NCI-H1417 treated with DMSO at 0.1 percent for 48 hours (cell line): Measurements from ENCODE around the gene EPM2A.

Source experiments
- DNase-seq: peaks from one replicate; lab custom pipeline; 2025; lab: John Stamatoyannopoulos, UW

Gene EPM2A

GRCh38 chr6:145673504-145673903 lies 61.8 kb downstream of the EPM2A start:
- no peak for DNase-seq

GRCh38 chr6:145670311-145670710 lies 65.0 kb downstream of the EPM2A start:
- DNase-seq, result no peak

GRCh38 chr6:145669627-145670034 lies 65.7 kb downstream of the EPM2A start:
- DNase-seq, result no peak

GRCh38 chr6:145668844-145669243 lies 66.5 kb downstream of the EPM2A start:
- no peak for DNase-seq

- no peak for DNase-seq
Observed at GRCh38 chr6:145660676-145661075, 74.6 kb downstream of the EPM2A start.

- DNase-seq, result no peak
Observed at GRCh38 chr6:145656128-145656527, 79.2 kb downstream of the EPM2A start.

GRCh38 chr6:145652572-145652971 lies 82.7 kb downstream of the EPM2A start:
- no peak for DNase-seq

- DNase-seq, result no peak
Observed at GRCh38 chr6:145651988-145652387, 83.3 kb downstream of the EPM2A start.

GRCh38 chr6:145648149-145648548 lies 87.2 kb downstream of the EPM2A start:
- no peak for DNase-seq

- DNase-seq, result no peak
Observed at GRCh38 chr6:145647602-145648001, 87.7 kb downstream of the EPM2A start.

GRCh38 chr6:145643760-145644159 lies 91.6 kb downstream of the EPM2A start:
- DNase-seq, result no peak

- no peak for DNase-seq
Observed at GRCh38 chr6:145633981-145634627, 101.2 kb downstream of the EPM2A start.

GRCh38 chr6:145632971-145633370 lies 102.3 kb downstream of the EPM2A start:
- no peak for DNase-seq

GRCh38 chr6:145631374-145631773 lies 103.9 kb downstream of the EPM2A start:
- no peak for DNase-seq

- DNase-seq, result no peak
Observed at GRCh38 chr6:145630598-145630997, 104.7 kb downstream of the EPM2A start.

- no peak for DNase-seq
Observed at GRCh38 chr6:145629478-145629877, 105.8 kb downstream of the EPM2A start.

GRCh38 chr6:145627451-145627850 lies 107.9 kb downstream of the EPM2A start:
- no peak for DNase-seq

GRCh38 chr6:145626857-145627256 lies 108.5 kb downstream of the EPM2A start:
- no peak for DNase-seq

GRCh38 chr6:145623231-145623630 lies 112.1 kb downstream of the EPM2A start:
- DNase-seq, result no peak

GRCh38 chr6:145621776-145622175 lies 113.5 kb downstream of the EPM2A start:
- no peak for DNase-seq

- DNase-seq, result no peak
Observed at GRCh38 chr6:145620088-145620487, 115.2 kb downstream of the EPM2A start.

- DNase-seq, result no peak
Observed at GRCh38 chr6:145609521-145609920, 125.8 kb downstream of the EPM2A start.

GRCh38 chr6:145608850-145609249 lies 126.5 kb downstream of the EPM2A start:
- DNase-seq, result no peak

GRCh38 chr6:145603991-145604390 lies 131.3 kb downstream of the EPM2A start:
- no peak for DNase-seq
